Gastrocnemius medialis (tissue), 4 donors: ENCODE results near the gene FAM117B.

Experiments
- POLR2A ChIP-seq, 2 donors: fragments of 450-650 bp; IDR thresholded peaks; one replicate each; pipeline ENCODE4 v1.6.1; 2017; ENCODE audit warnings: antibody characterized with exemption in 2 of 2, mild to moderate bottlenecking in 2 of 2, moderate library complexity in 2 of 2
- TF ChIP-seq, protein P1 (sequence below), 5 experiments: fragments of 450-650 bp in 3 of 5; fragments of 200-600 bp in 2 of 5; sonication (generic) in 2 of 5; IDR thresholded peaks in 4 of 5; conservative IDR thresholded peaks in 1 of 5; 1 replicate in 4 of 5; 2 replicates in 1 of 5; pipeline ENCODE4 v1.5.1; 2016 to 2019; ENCODE audit warnings: antibody characterized with exemption in 5 of 5, mild to moderate bottlenecking in 3 of 5, moderate library complexity in 3 of 5

DNA sequence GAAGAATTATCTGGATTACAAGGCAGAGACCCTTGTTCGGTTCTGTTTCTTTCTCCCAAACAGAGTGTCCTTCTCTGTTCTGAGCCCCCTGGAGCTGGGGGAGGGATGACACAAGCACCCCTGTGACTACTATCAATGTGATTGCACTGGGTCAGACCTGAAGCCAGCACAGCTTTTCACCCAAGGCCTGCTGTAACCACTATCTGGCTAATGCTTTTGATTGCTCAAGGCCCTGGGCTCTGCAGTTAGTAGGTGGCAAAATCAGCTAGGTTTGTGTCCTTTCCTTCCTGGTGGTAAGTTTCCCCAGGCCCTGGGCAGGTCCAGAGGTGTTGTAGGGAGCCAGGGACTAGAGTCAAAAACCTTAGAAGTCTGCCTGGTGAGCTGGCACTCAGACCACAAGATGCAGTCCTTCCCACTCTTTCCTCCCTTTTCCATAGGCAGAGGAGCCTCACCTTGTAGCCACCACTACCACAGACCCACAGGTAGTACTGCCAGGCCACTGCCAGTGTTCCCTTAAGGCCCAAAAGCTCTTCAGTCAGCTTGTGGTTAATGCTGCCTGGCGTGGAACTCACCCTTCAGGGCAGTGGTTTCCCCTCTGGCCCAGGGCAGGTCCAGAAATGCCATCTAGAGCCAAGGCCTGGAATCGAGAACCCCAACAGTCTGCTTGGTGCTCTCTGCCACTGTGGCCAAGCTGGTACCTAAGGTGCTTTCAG lies 83.0 kb downstream of the FAM117B start:
- TF ChIP-seq, protein P1, sequence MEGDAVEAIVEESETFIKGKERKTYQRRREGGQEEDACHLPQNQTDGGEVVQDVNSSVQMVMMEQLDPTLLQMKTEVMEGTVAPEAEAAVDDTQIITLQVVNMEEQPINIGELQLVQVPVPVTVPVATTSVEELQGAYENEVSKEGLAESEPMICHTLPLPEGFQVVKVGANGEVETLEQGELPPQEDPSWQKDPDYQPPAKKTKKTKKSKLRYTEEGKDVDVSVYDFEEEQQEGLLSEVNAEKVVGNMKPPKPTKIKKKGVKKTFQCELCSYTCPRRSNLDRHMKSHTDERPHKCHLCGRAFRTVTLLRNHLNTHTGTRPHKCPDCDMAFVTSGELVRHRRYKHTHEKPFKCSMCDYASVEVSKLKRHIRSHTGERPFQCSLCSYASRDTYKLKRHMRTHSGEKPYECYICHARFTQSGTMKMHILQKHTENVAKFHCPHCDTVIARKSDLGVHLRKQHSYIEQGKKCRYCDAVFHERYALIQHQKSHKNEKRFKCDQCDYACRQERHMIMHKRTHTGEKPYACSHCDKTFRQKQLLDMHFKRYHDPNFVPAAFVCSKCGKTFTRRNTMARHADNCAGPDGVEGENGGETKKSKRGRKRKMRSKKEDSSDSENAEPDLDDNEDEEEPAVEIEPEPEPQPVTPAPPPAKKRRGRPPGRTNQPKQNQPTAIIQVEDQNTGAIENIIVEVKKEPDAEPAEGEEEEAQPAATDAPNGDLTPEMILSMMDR (IDR thresholded peaks at IDR 0.05 in 4 of 5, conservative IDR thresholded peaks at IDR 0.05 in 1 of 5): no peak
- no peak for TF ChIP-seq POLR2A (IDR thresholded peaks at IDR 0.05)
